Umbilical cord (tissue), 1 donor: ENCODE data around the gene SLC25A44. TPM values are rescaled to one million over a fixed set of nuclear protein-coding genes. Genes with fewer than 3 reads are reported as not detected.

ENCODE experiments used
- total RNA-seq: library from RNA; depleted of rRNA; stranded (reverse); fragments of >200 nt; gene quantifications from one replicate; pipeline ENCODE4 v1.2.3, GENCODE V29; 2014; ENCODE audit warnings: low replicate concordance; ENCODE audit not compliant: insufficient read depth

Gene SLC25A44
- total RNA-seq, 1 donor from 2014 or later = 3.9 TPM

Other genes with a start within 250 kb of the SLC25A44 start
- gene ARHGEF2, start 215.6 kb upstream of the SLC25A44 start, total RNA-seq = 57.5 TPM
- 355 TPM for gene SSR2, start 173.2 kb upstream of the SLC25A44 start, total RNA-seq
- gene UBQLN4, start 140.3 kb upstream of the SLC25A44 start, total RNA-seq = 5.3 TPM
- gene LAMTOR2, start 139.3 kb upstream of the SLC25A44 start, total RNA-seq = 17.6 TPM
- 2.2 TPM for gene RAB25, start 132.9 kb upstream of the SLC25A44 start, total RNA-seq
- 4.6 TPM for gene MEX3A, start 111.6 kb upstream of the SLC25A44 start, total RNA-seq
- gene LMNA, start 79.4 kb upstream of the SLC25A44 start, total RNA-seq = 422 TPM
- 11.8 TPM for gene SEMA4A, start 40.5 kb upstream of the SLC25A44 start, total RNA-seq
- gene PMF1, start 18.9 kb downstream of the SLC25A44 start, total RNA-seq = 19.3 TPM
- gene BGLAP, start 48.1 kb downstream of the SLC25A44 start, total RNA-seq = not detected
- not detected for gene PAQR6, start 54.0 kb downstream of the SLC25A44 start, total RNA-seq
- 43.3 TPM for gene SMG5, start 88.7 kb downstream of the SLC25A44 start, total RNA-seq
- gene TMEM79, start 90.2 kb downstream of the SLC25A44 start, total RNA-seq = 3.4 TPM
- gene GLMP, start 101.6 kb downstream of the SLC25A44 start, total RNA-seq = 20.7 TPM
- gene VHLL, start 105.2 kb downstream of the SLC25A44 start, total RNA-seq = 6.0 TPM
- gene CCT3, start 144.2 kb downstream of the SLC25A44 start, total RNA-seq = 240 TPM
- gene TSACC, start 144.4 kb downstream of the SLC25A44 start, total RNA-seq = not detected
- not detected for gene RHBG, start 175.1 kb downstream of the SLC25A44 start, total RNA-seq